GM21381 (cell line): ENCODE data around the gene NLK.

Experiments
- ATAC-seq: cut with Tn5 transposase; IDR thresholded peaks from one replicate; pipeline ENCODE4 v1.9.1; 2021; ENCODE audit warnings: mild to moderate bottlenecking, moderate library complexity; ENCODE audit not compliant: unreplicated experiment

NLK gene

DNA sequence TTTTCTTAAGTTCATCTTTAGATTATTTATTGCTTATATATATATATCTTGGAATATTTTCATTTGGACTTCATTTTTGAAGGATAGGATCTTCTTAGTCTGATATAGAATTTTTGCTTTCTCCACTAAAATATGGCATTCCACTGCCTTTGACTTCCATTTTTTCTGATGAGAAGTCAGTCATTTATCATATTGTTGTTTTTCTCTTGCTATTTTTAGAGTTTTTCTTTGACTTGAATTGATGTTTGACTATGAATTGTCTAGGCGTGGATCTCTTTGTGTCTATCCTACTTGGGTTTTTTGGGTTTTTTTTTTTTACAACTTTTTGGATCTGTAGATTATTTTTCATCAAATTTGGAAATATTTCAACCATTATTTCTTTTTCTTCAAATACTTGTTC is 67.7 kb downstream of the NLK start:
- ATAC-seq, result no peak

DNA sequence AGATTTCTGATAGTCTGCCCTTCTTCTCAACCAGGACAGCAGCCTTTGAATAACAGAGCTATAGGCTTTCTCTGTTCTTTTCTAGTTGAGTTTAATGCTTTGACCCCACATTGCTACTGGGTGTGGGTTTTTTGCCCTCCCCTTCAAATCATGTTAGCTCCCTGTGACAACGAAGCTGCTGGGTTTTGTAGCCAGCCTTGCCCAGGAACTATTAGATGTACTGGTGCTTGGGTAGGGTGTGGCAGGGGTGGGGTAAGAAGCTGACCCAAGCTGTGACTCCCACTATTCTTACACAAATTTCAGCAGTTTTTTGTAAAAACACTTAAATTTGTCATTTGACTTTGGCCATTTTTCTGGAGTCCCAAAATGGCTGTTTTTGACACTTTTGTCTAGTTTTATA is 69.7 kb downstream of the NLK start:
- ATAC-seq, result no peak

DNA sequence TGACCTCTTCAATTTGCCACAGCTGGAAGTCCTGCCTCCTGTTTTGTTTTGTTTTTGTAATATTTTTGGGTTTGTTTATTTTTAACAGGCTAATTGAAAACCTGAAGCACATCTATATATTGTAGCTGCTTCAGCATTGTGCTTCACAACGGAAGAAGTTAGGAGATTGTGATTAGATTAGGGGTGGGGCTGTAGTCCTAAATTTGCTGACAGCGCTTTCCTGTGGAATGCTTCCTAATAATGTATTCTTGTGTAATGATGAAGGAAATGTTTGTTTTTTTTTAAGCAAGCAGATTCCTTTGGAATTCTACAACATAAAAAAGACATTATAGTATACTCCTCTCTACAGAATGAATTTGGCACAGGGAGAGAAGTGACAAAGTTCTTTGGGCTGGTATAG is 70.1 kb downstream of the NLK start:
- ATAC-seq, result no peak

DNA sequence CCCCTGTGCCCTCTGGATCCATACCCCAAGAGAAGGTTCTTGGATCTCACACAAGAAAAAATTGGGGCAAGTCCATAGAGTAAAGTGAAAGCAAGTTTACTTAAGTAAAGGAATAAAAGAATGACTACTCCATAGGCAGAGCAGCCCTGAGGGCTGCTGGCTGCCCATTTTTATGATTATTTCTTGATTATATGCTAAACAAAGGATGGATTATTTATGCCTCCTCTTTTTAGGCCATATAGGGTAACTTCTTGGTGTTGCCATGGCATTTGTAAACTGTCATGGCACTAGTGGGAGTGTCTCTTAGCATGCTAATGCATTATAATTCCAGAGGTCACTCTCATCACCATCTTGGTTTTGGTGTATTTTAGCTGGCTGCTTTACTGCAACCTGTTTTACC is 70.8 kb downstream of the NLK start:
- no peak for ATAC-seq

DNA sequence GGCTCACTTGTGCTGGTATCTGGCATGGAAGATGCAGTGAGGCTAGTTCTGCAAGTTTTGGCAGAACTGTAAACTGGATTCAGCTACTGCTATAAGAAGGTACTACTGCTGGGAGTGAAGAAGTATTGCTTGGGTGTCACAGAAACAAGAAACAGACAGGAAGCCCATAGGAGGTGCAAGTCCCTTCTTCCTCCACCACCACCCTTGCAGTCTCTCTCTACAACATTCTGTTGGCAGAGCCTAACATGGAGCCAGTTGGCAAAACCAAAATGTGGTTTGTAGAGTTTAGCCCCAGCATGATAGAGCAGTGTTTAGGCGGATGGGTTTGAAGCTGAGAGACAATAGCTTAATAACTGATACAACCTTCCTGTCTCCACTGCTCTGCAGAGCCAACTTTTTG is 72.6 kb downstream of the NLK start:
- no peak for ATAC-seq

DNA sequence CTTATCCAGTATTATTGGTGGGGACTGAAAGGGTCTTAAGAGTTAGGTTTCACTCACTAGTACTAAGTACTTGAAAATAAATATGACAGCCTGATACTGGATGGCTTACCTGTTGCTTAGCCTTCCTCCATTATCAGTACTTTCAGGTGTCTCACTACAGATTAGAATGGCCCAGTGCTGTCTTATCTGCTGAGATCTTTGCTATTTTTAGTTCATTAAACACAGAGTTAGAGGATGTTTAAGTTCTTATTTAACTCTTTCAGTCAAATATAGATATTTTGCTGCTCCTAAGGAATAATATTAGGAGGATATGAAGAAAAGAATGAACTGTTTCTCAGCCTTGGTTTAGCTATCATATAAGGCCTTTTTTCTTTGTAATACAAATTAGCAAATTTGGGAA is 74.8 kb downstream of the NLK start:
- ATAC-seq, result no peak

DNA sequence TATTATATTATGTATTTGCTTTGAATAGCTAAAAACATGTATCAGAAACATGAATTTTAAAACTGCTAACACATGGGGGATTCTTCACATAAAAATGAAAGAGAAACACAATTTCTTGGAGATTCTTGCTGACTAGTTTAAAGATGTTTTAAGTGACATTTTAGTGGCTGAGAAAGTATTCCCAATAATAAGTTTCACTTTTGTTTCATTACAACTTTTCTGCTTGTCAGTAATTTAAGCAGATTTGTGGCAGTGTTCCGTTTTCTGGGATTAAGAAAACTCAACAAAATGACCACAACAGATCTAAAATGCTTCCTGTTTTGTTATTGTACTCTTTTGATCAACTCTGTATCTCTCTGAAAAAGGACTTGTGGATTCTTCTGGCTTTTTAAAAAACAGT is 75.9 kb downstream of the NLK start:
- ATAC-seq, result no peak

DNA sequence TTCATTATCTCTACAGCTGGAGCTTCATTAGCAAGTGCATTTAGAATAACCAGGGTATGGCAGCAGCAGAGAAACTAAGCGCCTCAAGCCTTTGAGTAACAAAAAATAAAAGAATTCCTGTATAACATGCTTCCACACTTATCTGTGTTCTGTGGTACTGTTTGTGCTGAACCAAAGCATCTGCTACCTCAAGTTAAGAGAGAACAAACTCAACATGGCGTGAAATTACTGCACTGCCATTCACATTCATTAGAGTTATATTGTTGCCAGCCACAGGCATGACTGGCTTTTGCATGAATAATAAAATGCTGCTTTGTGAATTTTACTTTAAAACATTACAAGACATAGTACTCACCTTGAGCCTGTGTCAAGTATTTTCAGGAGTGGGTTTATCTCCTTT is 76.6 kb downstream of the NLK start:
- no peak for ATAC-seq

DNA sequence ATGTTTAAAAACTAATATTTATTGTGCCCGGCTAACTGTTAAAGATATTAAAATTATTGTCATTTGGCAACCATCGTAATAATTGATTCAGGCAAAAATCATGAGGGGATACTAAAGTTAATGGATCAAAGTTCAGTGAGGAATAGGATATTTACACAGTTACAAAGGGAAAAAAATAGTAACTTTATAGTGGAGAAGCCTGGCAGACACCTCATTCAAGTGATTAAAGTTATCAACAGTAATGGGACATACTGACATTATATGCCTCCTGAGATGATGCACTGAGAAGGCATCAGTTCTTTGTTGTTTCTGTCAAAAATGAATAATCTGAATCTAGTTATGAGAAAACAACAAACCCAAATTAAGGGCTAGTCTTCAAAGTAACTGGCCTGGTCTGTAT is 77.1 kb downstream of the NLK start:
- ATAC-seq, result no peak

DNA sequence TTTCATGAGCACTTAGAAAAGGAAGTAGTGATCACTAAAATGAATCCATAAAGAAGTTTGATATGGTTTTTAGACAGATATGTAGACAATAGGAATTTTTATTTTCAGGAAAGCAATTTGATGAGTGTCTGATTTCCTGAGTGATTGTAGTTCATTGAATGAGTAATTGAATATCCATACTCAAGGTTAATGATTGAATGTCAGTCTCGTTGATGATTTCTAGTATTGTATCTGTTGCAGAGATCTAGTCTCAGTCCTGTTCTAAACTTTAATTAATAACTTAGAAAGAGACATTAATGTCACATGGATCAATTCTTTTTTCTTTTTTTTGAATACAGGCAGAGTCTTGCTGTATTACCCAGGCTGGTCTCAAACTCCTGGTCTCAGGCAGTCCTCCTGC is 78.3 kb downstream of the NLK start:
- ATAC-seq, result no peak

DNA sequence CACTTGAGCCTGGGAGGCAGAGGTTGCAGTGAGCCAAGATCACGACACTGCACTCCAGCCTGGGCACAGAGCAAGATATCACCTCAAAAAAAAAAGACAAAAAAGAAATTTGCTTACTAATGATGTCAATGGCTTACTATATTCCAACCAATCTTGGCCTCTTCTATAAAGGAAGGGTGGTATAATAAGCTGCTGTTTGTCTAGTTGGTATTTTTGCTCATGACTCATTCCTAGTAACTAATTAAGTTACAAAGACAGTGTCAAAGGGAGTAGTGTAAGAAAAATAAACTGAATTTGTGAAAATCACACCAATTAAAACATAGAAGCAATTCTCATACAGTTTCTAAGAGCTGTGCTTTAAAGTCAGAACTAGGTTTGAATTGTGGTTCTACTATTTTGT is 82.5 kb downstream of the NLK start:
- ATAC-seq, result no peak

DNA sequence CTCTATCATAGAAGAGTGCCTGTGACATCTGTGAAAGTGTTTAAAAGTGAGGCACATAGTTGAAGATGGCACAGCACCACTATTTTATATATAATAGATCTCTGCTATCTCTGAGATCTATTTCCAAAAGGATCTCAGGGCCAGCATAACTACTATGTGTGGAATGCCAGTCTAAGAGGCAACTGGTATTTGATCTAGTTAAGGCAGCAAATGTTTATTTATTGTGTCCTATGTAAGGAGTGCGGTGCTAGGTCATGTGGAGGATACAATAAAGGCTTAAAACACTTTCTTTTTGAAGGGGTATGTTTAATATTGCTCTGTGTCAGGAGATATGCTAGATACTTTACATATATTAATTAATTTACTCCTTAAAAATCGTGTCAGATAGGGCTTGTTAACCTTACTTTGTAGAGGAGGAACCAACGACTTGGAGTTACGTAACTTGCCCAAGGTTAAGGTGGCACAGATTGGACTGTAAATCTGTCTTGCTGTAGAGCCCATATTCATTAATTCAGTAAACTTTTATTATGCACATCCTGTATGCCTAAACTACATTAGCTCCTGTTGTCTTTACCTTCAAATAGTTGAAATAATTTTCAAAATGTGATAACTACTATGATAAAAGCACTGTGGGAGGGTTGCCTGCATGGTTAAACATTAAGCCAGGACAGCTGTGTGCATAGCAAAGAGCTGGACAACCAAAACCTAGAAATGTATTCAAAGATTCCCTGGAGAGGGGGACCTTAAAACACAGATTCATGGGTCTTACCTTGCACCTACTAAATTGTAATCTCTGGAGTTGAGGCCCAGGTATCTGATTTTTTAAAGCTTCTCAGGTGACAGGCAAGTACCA is 83.3 kb downstream of the NLK start:
- no peak for ATAC-seq

DNA sequence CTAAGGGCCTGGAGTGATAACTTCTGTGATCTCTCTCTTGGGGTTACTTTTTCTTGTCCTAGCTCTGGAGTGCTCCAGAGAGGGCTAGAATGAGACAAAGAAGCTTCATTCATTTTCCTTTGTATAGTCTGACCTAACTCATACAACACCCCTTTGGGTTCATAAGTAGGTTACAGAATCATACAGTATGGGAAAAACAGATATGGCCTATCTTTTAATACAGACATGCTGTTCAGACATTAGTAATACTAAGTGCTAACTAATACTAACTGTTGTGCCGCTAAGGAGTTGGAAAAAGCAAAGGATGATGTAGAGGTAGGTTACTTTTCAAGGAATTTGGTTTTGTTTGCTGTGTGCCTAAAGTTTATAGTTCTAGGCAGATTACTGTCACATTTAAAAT is 84.7 kb downstream of the NLK start:
- ATAC-seq, result no peak

DNA sequence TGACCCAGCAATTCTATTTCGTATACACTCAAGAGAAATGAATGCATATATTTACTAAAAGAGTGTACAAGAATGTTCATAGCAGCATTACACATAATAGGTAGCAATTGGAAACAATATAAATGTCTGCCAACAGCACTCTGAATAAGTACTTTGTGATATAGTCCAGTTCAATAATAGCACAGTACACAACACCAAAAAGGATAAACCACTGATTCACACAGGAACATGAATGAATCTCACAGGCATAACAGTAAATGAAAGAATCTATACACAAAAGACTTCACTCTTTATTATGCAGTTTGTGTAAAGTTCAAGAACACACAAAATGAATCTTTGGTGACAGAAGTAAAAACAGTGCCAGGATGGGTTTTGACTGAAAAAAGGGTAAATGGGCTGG is 86.3 kb downstream of the NLK start:
- no peak for ATAC-seq

DNA sequence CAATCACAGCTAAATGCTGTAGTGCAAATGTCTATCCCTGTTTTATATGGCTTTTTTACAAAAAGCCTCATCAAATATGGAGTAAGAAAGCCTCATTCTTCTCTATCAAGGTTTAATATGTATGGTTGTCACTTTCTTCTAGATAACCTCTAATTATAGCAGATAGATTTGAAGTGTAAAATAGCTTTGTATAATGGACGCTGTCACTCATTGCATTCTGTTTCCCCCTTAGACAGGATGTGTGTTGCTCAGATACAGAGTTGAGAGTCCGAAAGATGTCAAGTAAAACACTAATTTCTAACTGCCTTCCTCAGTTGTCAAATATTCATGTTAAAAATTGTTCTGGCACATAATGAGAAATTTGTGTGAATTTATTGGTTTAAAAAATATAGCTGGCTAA is 88.0 kb downstream of the NLK start:
- ATAC-seq, result no peak

DNA sequence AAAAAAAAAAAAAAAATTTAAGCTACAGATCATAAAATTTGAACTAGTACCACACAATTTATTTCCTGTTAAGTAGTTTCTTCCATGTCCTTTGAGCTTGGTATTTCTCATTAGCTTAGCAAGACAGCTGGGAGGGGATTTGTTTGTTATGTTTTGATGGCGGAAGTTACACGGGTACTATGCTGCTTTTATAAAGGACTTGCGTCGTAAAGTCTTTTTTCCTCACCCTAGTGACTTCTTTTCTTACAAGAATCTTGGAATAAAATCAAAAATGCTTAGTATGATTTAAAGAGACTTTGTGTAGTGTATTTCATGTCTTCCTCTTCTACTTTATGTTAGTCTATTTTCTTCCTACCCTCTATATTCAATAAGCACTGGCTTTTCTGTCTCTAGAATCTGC is 89.1 kb downstream of the NLK start:
- ATAC-seq, result no peak

DNA sequence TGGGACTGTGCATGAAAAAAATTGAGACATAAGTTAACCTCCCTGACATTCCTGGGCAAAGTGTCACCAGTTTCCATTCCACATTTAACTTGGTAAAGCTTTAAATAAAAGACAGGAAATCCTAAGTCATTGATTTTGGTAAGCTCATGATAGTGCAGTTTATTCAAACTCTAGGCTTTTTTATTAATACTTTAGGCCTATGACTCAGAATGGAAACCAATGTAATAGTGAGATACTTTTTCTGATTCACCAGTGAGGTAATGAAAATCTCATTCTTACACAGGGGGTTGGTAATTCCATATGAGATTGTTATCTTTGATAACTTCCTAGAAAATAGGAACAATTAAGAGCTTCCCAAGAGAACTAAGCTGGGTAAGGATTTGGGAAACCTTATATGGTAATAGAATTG is 91.1 kb downstream of the NLK start:
- no peak for ATAC-seq

DNA sequence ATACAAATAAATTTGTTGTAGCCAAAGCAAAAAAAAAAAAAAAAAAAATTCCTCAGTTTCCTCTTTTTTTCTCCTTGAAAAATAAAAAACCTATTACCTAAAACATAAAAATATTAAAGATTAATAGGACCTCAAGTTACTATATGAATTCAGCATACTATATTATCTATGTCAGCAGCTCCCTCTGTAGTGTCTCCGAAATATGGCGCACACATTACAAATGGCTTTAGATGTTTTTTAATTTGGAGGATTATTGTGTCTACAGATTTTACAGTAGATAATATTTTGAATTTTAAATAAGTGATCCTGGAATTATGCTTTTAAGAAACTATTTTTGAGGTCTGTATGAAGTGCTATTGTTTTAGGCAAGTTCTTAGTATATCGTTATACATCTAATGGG is 94.4 kb downstream of the NLK start:
- ATAC-seq, result no peak

DNA sequence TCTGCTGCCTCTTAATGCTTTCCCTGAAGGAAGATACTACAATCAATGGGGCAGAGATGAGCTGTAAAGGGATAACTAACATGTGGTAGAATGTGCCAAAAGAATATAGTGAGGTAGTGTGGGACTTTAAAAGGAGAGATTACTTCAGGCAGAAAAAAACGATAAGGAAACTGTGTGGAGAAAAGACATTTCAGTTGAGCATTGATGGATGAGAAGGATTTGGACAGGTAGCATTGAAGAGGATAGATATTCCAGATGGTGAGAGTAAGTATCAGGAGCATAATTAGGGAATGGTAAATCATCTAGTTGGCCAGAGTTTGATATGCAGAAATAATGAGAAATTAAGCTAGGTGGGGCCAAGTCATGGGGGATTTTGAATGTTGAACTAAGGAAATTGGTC is 97.3 kb downstream of the NLK start:
- no peak for ATAC-seq

DNA sequence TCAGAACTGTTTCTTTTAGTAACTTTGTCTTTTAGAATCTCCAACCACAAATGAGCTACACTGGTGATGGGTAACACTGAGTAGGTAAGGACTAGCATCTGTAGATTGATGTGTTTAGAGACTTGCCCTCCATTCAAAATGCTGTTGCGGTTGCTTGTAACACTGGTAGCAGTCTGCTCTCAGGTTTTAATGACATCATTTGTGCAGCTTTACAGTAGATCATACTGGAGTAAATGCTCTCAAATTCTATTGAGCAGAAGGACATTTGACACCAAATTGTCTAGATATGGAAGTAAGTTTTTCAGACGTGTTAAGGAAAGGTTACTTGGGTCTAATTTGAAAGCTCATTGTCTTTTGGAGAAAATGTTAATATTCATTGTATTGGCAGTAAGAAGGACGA is 98.8 kb downstream of the NLK start:
- no peak for ATAC-seq

DNA sequence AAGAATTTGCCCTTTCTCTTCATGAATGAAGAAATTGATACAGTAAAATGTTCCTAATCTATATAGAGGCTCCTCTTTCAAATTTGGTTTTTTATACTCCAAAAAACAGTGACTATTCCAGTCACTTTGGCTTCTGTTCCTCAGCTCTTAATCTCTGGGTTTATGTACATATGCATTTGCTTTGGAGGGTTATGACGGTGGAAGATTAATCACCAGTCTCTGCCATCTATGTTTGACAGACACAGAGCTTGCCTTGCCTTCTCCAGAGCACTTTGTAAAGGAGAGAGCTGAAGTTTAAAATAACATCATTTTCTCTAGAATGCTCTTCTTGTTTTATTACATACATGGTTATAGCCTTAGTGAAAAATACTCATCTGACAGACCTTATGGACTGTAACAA is 99.3 kb downstream of the NLK start:
- no peak for ATAC-seq

DNA sequence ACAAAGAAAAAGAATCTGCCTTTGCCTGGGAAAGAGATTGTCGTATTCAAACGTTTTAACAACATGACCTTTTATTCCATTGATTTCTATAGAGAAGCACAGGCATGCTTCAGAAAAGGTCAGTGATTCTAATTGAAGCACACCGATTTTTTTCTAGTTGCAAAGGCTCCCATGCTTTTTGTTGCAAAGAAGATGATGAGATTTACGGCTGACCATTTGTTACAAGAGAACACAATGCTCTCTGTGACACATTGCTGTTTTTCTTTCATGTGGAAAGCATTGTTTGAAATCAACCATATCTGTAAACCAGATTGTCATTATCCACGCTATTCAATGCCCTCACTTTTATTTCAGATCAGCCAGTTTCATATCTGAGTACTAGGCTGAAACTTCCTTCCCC is 99.8 kb downstream of the NLK start:
- no peak for ATAC-seq

DNA sequence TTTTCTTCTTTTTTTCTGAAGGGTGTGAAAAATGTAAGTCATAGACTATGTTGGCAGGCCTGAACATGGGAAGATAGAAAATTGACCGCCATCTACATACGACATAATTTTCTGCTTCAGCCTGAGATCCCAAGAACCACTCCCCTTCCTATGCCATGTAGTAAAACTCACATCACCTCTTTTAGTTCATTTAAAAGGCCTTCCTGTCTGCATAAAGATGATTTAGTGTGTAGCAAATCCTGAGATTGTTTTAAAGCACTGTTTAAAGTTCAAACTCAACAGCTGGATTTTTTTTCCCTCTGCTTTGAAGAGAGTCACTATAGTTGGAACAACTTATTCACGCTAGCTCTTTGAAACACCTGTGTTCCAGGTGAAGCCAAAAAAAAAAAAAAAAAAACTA is 101.5 kb downstream of the NLK start:
- ATAC-seq, result no peak
